ENCODE results near the gene BCLAF1. TPM values are rescaled to one million over a fixed set of nuclear protein-coding genes. Genes with fewer than 3 reads are reported as not detected.

The BCLAF1 gene
- total RNA-seq, 1 donor from 2014 or later, result 241 TPM

GRCh38 chr6:136232701-136233100 lies 56.9 kb downstream of the BCLAF1 start:
- no peak for DNase-seq (ENCODE audit: low spot score in 2 of 2, unreplicated experiment in 2 of 2)
- Mint-ChIP-seq H3K27me3 (ENCODE audit: low read depth) (no peaks in the 10 kb centered on the region), H3K27ac (no peak overlapping the region), H3K9me3 (no peaks in the 10 kb centered on the region), H3K4me3 (no peak overlapping the region), H3K36me3 (no peaks in the 10 kb centered on the region), H3K4me1 (peaks cover 16% of the 10 kb centered on the region)
- TF ChIP-seq CTCF (IDR thresholded peaks at IDR 0.05; ENCODE audit: unreplicated experiment), result no peak

- peaks cover 20% of the 10 kb centered on the region for H3K4me1 Mint-ChIP-seq
- no peak for DNase-seq (ENCODE audit: low spot score in 2 of 2, unreplicated experiment in 2 of 2)
- no peak overlapping the region for H3K4me3 Mint-ChIP-seq
- H3K9me3 Mint-ChIP-seq, result no peaks in the 10 kb centered on the region
- H3K27me3 Mint-ChIP-seq (ENCODE audit: low read depth), result no peaks in the 10 kb centered on the region
- no peaks in the 10 kb centered on the region for H3K36me3 Mint-ChIP-seq
- H3K27ac Mint-ChIP-seq, result no peak overlapping the region
- TF ChIP-seq CTCF (IDR thresholded peaks at IDR 0.05; ENCODE audit: unreplicated experiment), result no peak
These were observed 59.3 kb downstream of the BCLAF1 start for GRCh38 chr6:136230219-136230853.

DNA sequence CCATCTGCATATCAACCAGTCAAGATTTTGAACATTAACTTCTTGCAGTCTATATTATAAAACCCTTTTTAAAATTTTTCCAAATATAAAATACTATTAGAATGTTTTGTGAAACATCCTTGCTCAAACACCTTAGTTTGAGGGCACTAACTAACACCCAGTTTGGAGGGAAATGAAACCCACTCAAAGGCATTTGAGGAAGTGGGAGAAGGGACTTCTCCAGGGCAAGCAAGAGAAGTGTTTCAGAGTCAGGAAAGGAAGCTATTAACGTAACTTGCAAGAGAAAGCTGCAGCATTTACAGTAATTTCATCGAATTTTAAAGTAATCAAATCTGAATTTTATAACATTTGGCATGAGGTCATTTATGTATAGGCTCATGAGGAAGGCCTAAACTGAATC lies 60.8 kb downstream of the BCLAF1 start:
- Mint-ChIP-seq H3K4me1 (peaks cover 16% of the 10 kb centered on the region), H3K9me3 (peaks cover 11% of the 10 kb centered on the region), H3K36me3 (no peaks in the 10 kb centered on the region), H3K4me3 (no peak overlapping the region), H3K27ac (no peak overlapping the region), H3K27me3 (ENCODE audit: low read depth) (no peaks in the 10 kb centered on the region)
- DNase-seq (ENCODE audit: low spot score in 2 of 2, unreplicated experiment in 2 of 2), result no peak
- no peak for TF ChIP-seq CTCF (IDR thresholded peaks at IDR 0.05; ENCODE audit: unreplicated experiment)

DNA sequence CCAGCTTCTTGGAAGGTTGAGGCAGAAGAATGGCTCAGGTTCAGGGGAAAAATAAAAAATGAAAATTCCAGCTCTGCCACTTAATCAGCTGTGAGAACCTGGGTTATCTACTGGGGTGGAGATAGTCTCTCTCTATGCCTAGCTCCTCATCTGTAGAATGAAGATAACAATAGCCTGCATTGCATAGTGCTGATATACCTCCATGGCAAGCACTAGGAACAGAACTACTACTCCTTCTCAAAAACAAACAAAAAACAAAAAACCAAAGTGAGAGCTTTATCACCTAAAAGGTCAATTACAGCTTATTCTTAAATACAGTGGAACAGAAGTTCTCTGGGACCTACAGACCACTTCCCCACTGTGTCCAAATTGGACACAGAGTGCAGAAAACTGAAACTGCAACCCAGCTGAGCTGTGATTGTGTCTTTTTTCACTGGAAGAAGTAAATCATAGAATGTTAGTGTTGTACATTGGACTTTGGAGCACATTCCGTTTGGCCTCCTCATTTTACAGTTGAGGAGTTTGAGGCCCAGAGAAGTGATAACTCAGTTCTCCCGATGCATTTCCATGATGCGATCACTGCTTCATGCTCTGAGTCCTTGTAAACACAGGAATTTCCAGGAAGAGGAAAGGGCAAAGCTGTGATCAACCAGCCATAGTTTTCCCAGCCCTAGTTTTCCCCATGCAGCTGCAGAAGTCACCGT lies 62.8 kb downstream of the BCLAF1 start:
- no peak for TF ChIP-seq CTCF (IDR thresholded peaks at IDR 0.05; ENCODE audit: unreplicated experiment)
- DNase-seq (ENCODE audit: low spot score in 2 of 2, unreplicated experiment in 2 of 2), result no peak
- H3K4me1 Mint-ChIP-seq, result peaks cover 16% of the 10 kb centered on the region
- peak overlapping the region; percentile 23 for H3K27ac Mint-ChIP-seq
- H3K9me3 Mint-ChIP-seq, result peaks cover 22% of the 10 kb centered on the region
- no peak overlapping the region for H3K4me3 Mint-ChIP-seq
- no peaks in the 10 kb centered on the region for H3K27me3 Mint-ChIP-seq (ENCODE audit: low read depth)
- peaks cover 4% of the 10 kb centered on the region for H3K36me3 Mint-ChIP-seq

GRCh38 chr6:136226027-136226673 lies 63.5 kb downstream of the BCLAF1 start:
- no peaks in the 10 kb centered on the region for H3K27me3 Mint-ChIP-seq (ENCODE audit: low read depth)

More at GRCh38 chr6:136226027-136226673, 63.5 kb downstream of the BCLAF1 start:
- DNase-seq (ENCODE audit: low spot score in 2 of 2, unreplicated experiment in 2 of 2), result peak in 1 of 2 experiments; percentile 70
- Mint-ChIP-seq H3K9me3 (peaks cover 28% of the 10 kb centered on the region), H3K4me3 (no peak overlapping the region), H3K36me3 (peaks cover 5% of the 10 kb centered on the region), H3K4me1 (peaks cover 16% of the 10 kb centered on the region), H3K27ac (no peak overlapping the region)
- TF ChIP-seq CTCF (IDR thresholded peaks at IDR 0.05; ENCODE audit: unreplicated experiment), result peak; percentile 99

All from mesothelial cell of epicardium (in vitro differentiated cells).